OCI-M1 (cell line): ENCODE data around the gene LGALS7.

Experiments used
- DNase-seq: peaks from one replicate; lab custom pipeline; 2025; lab: John Stamatoyannopoulos, UW

The LGALS7 gene

GRCh38 chr19:38726761-38727301 lies 46.5 kb downstream of the LGALS7 start:
- no peak for DNase-seq

GRCh38 chr19:38726284-38726673 lies 47.0 kb downstream of the LGALS7 start:
- DNase-seq, result no peak

GRCh38 chr19:38725469-38726283 lies 47.6 kb downstream of the LGALS7 start:
- no peak for DNase-seq

GRCh38 chr19:38723990-38724854 lies 49.1 kb downstream of the LGALS7 start:
- DNase-seq, result no peak

GRCh38 chr19:38723606-38723965 lies 49.7 kb downstream of the LGALS7 start:
- DNase-seq, result no peak

GRCh38 chr19:38722947-38723605 lies 50.2 kb downstream of the LGALS7 start:
- no peak for DNase-seq

- DNase-seq, result no peak
Observed at GRCh38 chr19:38721979-38722773, 51.1 kb downstream of the LGALS7 start.

- no peak for DNase-seq
Observed at GRCh38 chr19:38721496-38721895, 51.8 kb downstream of the LGALS7 start.
